Measurements from ENCODE around the gene CDC42EP5. TPM values are rescaled to one million over a fixed set of nuclear protein-coding genes. Genes with fewer than 3 reads are reported as not detected.

CDC42EP5 gene
- polyA plus RNA-seq, 3 donors = not detected

- H3K36me3 Mint-ChIP-seq = peaks cover 19 to 26% of the 10 kb centered on the region in 2 donors
Observed at GRCh38 chr19:54464044-54464629, 9.0 kb downstream of the CDC42EP5 start.

More at GRCh38 chr19:54464044-54464629, 9.0 kb downstream of the CDC42EP5 start:
- H3K9me3 Mint-ChIP-seq = peaks cover 0 to 16% (median 9%) of the 10 kb centered on the region in 7 donors
- H3K4me1 Mint-ChIP-seq = peaks cover 32% of the 10 kb centered on the region
- Histone ChIP-seq H3K27ac (ENCODE audit: low read depth in 1 of 2, low read length in 2 of 2) (peak overlapping the region; percentile 83 to 87), H3K4me1 (ENCODE audit: control insufficient read depth in 1 of 2, insufficient read depth in 2 of 2, low read length in 2 of 2) (peaks cover 33 to 42% of the 10 kb centered on the region in 2 donors), H3K4me2 (replicated peaks; ENCODE audit: extremely low read depth, low read length, poor library complexity, severe bottlenecking) (peak overlapping the region; percentile 94), H3K9me3 (replicated peaks in 1 of 2; ENCODE audit: control insufficient read depth in 1 of 2, insufficient read depth in 1 of 2, low read length in 2 of 2) (peaks cover 0 to 3% of the 10 kb centered on the region in 2 donors), H3K27me3 (ENCODE audit: control insufficient read depth in 2 of 2, insufficient read depth in 2 of 2, low read length in 2 of 2) (peaks cover 0 to 30% of the 10 kb centered on the region in 2 donors), H3K36me3 (replicated peaks in 1 of 2; ENCODE audit: control insufficient read depth in 1 of 2, insufficient read depth in 2 of 2, low read length in 2 of 2) (peaks cover 30% of the 10 kb centered on the region in 2 donors), H4K20me1 (ENCODE audit: insufficient read depth, low read length) (peaks cover 37% of the 10 kb centered on the region), H2AFZ (ENCODE audit: insufficient read depth, low read depth, low read length, poor library complexity, severe bottlenecking) (peak overlapping the region; percentile 83), H3K9ac (ENCODE audit: insufficient read depth, low read length, poor library complexity, severe bottlenecking) (peak overlapping the region; percentile 62), H3K79me2 (ENCODE audit: insufficient read depth, low read length) (peaks cover 13% of the 10 kb centered on the region), H3K4me3 (replicated peaks in 1 of 3; ENCODE audit: low read depth in 2 of 3, low read length in 3 of 3) (peak overlapping the region; percentile 47 to 89 (median 66))
- H3K4me3 Mint-ChIP-seq = peak overlapping the region; percentile 85 to 92
- peak overlapping the region; percentile 94 to 98 (median 96) for H3K27ac Mint-ChIP-seq
- WGBS (ENCODE audit: insufficient coverage) = 0% methylated on average over 25 of the region's 26 CpGs
- H3K27me3 Mint-ChIP-seq (ENCODE audit: low read depth in 3 of 3) = peaks cover 23 to 38% (median 36%) of the 10 kb centered on the region in 3 donors
- no peak for TF ChIP-seq CTCF (IDR thresholded peaks at IDR 0.05)
- intact Hi-C loops (cut with micrococcal nuclease) = no loop called here
- DNase-seq = no peak

Measured in CD14-positive monocyte (primary cell).